HepG2 (cell line): Measurements from ENCODE around the gene IQCN. TPM values are rescaled to one million over a fixed set of nuclear protein-coding genes. Genes with fewer than 3 reads are reported as not detected.

Experiments used
- ATF1 ChIP-seq: IDR thresholded peaks from 2 replicates; pipeline ENCODE4 v1.6.1; 2016; ENCODE audit warnings: mild to moderate bottlenecking, control low read depth
- CHCHD3 ChIP-seq: sonication (generic); formaldehyde crosslinking; IDR thresholded peaks from 2 replicates; pipeline ENCODE4 v1.8.0; 2022; ENCODE audit warnings: mild to moderate bottlenecking, missing genetic modification reagents, moderate library complexity
- EEA1 ChIP-seq: sonication (generic); formaldehyde crosslinking; IDR thresholded peaks from 2 replicates; pipeline ENCODE4 v1.5.1; 2020; ENCODE audit warnings: mild to moderate bottlenecking, missing genetic modification reagents, borderline replicate concordance
- FOXP4 ChIP-seq: sonication (generic); formaldehyde crosslinking; IDR thresholded peaks from 2 replicates; pipeline ENCODE4 v1.4.0; 2020; ENCODE audit warnings: missing genetic modification reagents
- HNRNPL ChIP-seq: fragments of 200-400 bp; formaldehyde crosslinking; IDR thresholded peaks from 2 replicates; pipeline ENCODE4 v1.6.1; 2017; ENCODE audit warnings: mild to moderate bottlenecking, low read depth, low read length
- HOXA3 ChIP-seq: sonication (generic); formaldehyde crosslinking; IDR thresholded peaks from 2 replicates; pipeline ENCODE4 v1.5.0; 2020; ENCODE audit warnings: missing genetic modification reagents
- HOXA7 ChIP-seq: sonication (generic); formaldehyde crosslinking; IDR thresholded peaks from 2 replicates; pipeline ENCODE4 v1.8.1; 2022; ENCODE audit warnings: mild to moderate bottlenecking, missing genetic modification reagents, moderate library complexity
- KDM4B ChIP-seq: sonication (generic); formaldehyde crosslinking; IDR thresholded peaks from 2 replicates; pipeline ENCODE4 v1.4.0; 2020; ENCODE audit warnings: missing genetic modification reagents
- MIER3 ChIP-seq: IDR thresholded peaks from 2 replicates; pipeline ENCODE4 v1.6.1; 2016; ENCODE audit warnings: missing compliant biosample characterization, borderline replicate concordance
- PATZ1 ChIP-seq: sonication (generic); formaldehyde crosslinking; IDR thresholded peaks from 2 replicates; pipeline ENCODE4 v1.4.0; 2020; ENCODE audit warnings: missing genetic modification reagents
- SAP130 ChIP-seq: IDR thresholded peaks from 2 replicates; pipeline ENCODE4 v1.6.1; 2016; ENCODE audit warnings: low read depth
- SMYD3 ChIP-seq: sonication (generic); formaldehyde crosslinking; IDR thresholded peaks from 2 replicates; pipeline ENCODE4 v1.8.1; 2023; ENCODE audit warnings: mild to moderate bottlenecking, missing genetic modification reagents
- TFE3 ChIP-seq: IDR thresholded peaks from 2 replicates; pipeline ENCODE4 v1.6.1; 2016
- ZFX ChIP-seq: sonication (generic); formaldehyde crosslinking; IDR thresholded peaks from 2 replicates; pipeline ENCODE4 v1.4.0; 2020; ENCODE audit warnings: mild to moderate bottlenecking, low read depth, missing genetic modification reagents, moderate library complexity
- ZNF468 ChIP-seq: sonication (generic); formaldehyde crosslinking; IDR thresholded peaks from 2 replicates; pipeline ENCODE4 v1.8.0; 2022; ENCODE audit warnings: mild to moderate bottlenecking, moderate library complexity, missing genetic modification reagents
- ZNF652 ChIP-seq: IDR thresholded peaks from 2 replicates; pipeline ENCODE4 v1.6.1; 2016; ENCODE audit warnings: low read depth, borderline replicate concordance
- ZNF781 ChIP-seq: sonication (generic); formaldehyde crosslinking; IDR thresholded peaks from 2 replicates; pipeline ENCODE4 v1.5.1; 2020; ENCODE audit warnings: borderline replicate concordance, mild to moderate bottlenecking, missing genetic modification reagents; ENCODE audit errors: not compliant biosample characterization
- ZNF782 ChIP-seq: sonication (generic); formaldehyde crosslinking; IDR thresholded peaks from 2 replicates; pipeline ENCODE4 v1.4.0; 2020; ENCODE audit warnings: missing genetic modification reagents, mild to moderate bottlenecking, borderline replicate concordance
- ZNF800 ChIP-seq: sonication (generic); formaldehyde crosslinking; IDR thresholded peaks from 2 replicates; pipeline ENCODE4 v1.4.0; 2020; ENCODE audit warnings: missing genetic modification reagents
- polyA plus RNA-seq, 8 experiments: library from polyadenylated mRNA; depleted of rRNA in 3 of 8; stranded (reverse) in 7 of 8; unstranded in 1 of 8; fragments of >200 nt; fragmentation: Illumina TruSeq in 4 of 8; extraction: Trizol in 4 of 8; gene quantifications; 2 replicates each; pipeline versions ENCODE4 v1.2.1 to v1.2.3, GENCODE V29; 2011 to 2016; ENCODE audit warnings: low read depth in 4 of 8, missing spikeins in 1 of 8, mixed read lengths in 1 of 8; ENCODE audit not compliant: insufficient read depth in 1 of 8
- total RNA-seq, 5 experiments: library from RNA; depleted of rRNA; stranded (reverse); fragments of >200 nt; fragmentation: Illumina TruSeq; extraction: Trizol; gene quantifications; 2 replicates each; pipeline ENCODE4 v1.2.3, GENCODE V29; 2016; ENCODE audit warnings: low read depth in 1 of 5

IQCN gene
- total and polyA plus RNA-seq, 2 of the 13 experiments (the other 11 are each of a cell fraction or from before 2014, with no cell fraction given): 0.04 to 0.18 TPM

- TF ChIP-seq ZNF652 (CRISPR knock-in tag) (peak; percentile 93), EEA1 (peak; percentile 23; the same call in 1 of the 2 replicates), MIER3 (CRISPR knock-in tag) (0 out of 2 replicates have a peak, but pooled peaks have one; percentile 23), SMYD3 (CRISPR knock-in tag) (0 out of 2 replicates have a peak, but pooled peaks have one; percentile 50), ATF1 (CRISPR knock-in tag) (no peak), TFE3 (no peak), ZNF468 (CRISPR knock-in tag) (peak; percentile 49; the same call in 1 of the 2 replicates), HOXA3 (CRISPR knock-in tag) (no peak; the same call in 1 of the 2 replicates), KDM4B (peak; percentile 81), HOXA7 (CRISPR knock-in tag) (no peak), PATZ1 (CRISPR knock-in tag) (peak; percentile 75), SAP130 (peak; percentile 63; the same call in 1 of the 2 replicates), ZFX (CRISPR knock-in tag) (peak; percentile 67), CHCHD3 (no peak), HNRNPL (0 out of 2 replicates have a peak, but pooled peaks have one; percentile 51), ZNF800 (CRISPR knock-in tag) (0 out of 2 replicates have a peak, but pooled peaks have one; percentile 27), ZNF781 (CRISPR knock-in tag) (peak; percentile 47), FOXP4 (peak; percentile 21; the same call in 1 of the 2 replicates), ZNF782 (CRISPR knock-in tag) (peak; percentile 83)
Measured at GRCh38 chr19:18282021-18282787, 8.0 kb upstream of the IQCN start (continued).
